Vagina (tissue), 2 donors: Measurements from ENCODE around the gene KIAA1191.

Source experiments
- CTCF ChIP-seq, 3 experiments: fragments of 450-650 bp in 2 of 3; fragments of 200-600 bp in 1 of 3; sonication (generic) in 1 of 3; IDR thresholded peaks; one replicate each; pipeline ENCODE4 v1.5.1; 2017 to 2019; ENCODE audit warnings: antibody characterized with exemption in 3 of 3, mild to moderate bottlenecking in 2 of 3, moderate library complexity in 2 of 3
- POLR2A ChIP-seq, 2 donors: fragments of 450-650 bp; IDR thresholded peaks; one replicate each; pipeline ENCODE4 v1.6.1; 2017; ENCODE audit warnings: antibody characterized with exemption in 2 of 2, mild to moderate bottlenecking in 2 of 2, moderate library complexity in 2 of 2
- POLR2AphosphoS5 ChIP-seq, 2 donors: sonication (generic); formaldehyde crosslinking; IDR thresholded peaks; one replicate each; pipeline ENCODE4 v1.9.0; 2017; ENCODE audit warnings: antibody characterized with exemption in 2 of 2, mild to moderate bottlenecking in 2 of 2, low read depth in 1 of 2; ENCODE audit not compliant: insufficient read depth in 1 of 2

- TF ChIP-seq CTCF (IDR thresholded peaks at IDR 0.05) (no peak), POLR2A (IDR thresholded peaks at IDR 0.05) (no peak), POLR2AphosphoS5 (IDR thresholded peaks at IDR 0.05; ENCODE audit: insufficient read depth in 1 of 2, low read depth in 1 of 2) (no peak)
Measured at GRCh38 chr5:176379881-176380280, 18.3 kb upstream of the KIAA1191 start.
